HepG2 (cell line): ENCODE measurements around the gene C3orf22. TPM values are rescaled to one million over a fixed set of nuclear protein-coding genes. Genes with fewer than 3 reads are reported as not detected.

ENCODE experiments used
- HNRNPK ChIP-seq: fragments of 200-400 bp; formaldehyde crosslinking; IDR thresholded peaks from 2 replicates; pipeline ENCODE4 v1.6.1; 2018; ENCODE audit warnings: low read length, low read depth, moderate library complexity, mild to moderate bottlenecking; ENCODE audit not compliant: poor library complexity, severe bottlenecking
- IRX3 ChIP-seq: sonication (generic); formaldehyde crosslinking; IDR thresholded peaks from 2 replicates; pipeline ENCODE4 v1.8.1; 2023; ENCODE audit warnings: mild to moderate bottlenecking, low read depth, missing genetic modification reagents, borderline replicate concordance
- KDM3A ChIP-seq: IDR thresholded peaks from 2 replicates; pipeline ENCODE4 v1.6.1; 2018; ENCODE audit warnings: low read depth, missing compliant biosample characterization
- MAZ ChIP-seq, 2 experiments: sonication (generic) in 1 of 2; formaldehyde crosslinking in 1 of 2; IDR thresholded peaks; 2 replicates each; pipeline versions ENCODE4 v1.5.0 to v1.6.1; 2012 to 2020; ENCODE audit warnings: low read depth in 2 of 2, mild to moderate bottlenecking in 2 of 2, borderline replicate concordance in 1 of 2, improper control_type of control experiment in 1 of 2, low read length in 1 of 2, missing genetic modification reagents in 1 of 2, moderate library complexity in 1 of 2
- MBD4 ChIP-seq: IDR thresholded peaks from 2 replicates; pipeline ENCODE4 v1.6.1; 2012; ENCODE audit warnings: low read length, inconsistent platforms, borderline replicate concordance
- MIXL1 ChIP-seq: IDR thresholded peaks from 2 replicates; pipeline ENCODE4 v1.6.1; 2016
- NRL ChIP-seq: sonication (generic); formaldehyde crosslinking; IDR thresholded peaks from 2 replicates; pipeline ENCODE4 v1.5.0; 2020; ENCODE audit warnings: missing genetic modification reagents, mild to moderate bottlenecking, moderate library complexity, borderline replicate concordance
- RAD21 ChIP-seq: fragments of 450-650 bp; formaldehyde crosslinking; IDR thresholded peaks from 2 replicates; pipeline ENCODE4 v1.5.0; 2020; ENCODE audit warnings: mild to moderate bottlenecking
- RBAK ChIP-seq: sonication (generic); formaldehyde crosslinking; IDR thresholded peaks from 2 replicates; pipeline ENCODE4 v1.5.1; 2020; ENCODE audit warnings: mild to moderate bottlenecking, missing genetic modification reagents
- SNRNP70 ChIP-seq: fragments of 200-400 bp; formaldehyde crosslinking; IDR thresholded peaks from 2 replicates; pipeline ENCODE4 v1.6.1; 2017; ENCODE audit warnings: mild to moderate bottlenecking, low read depth, low read length, moderate library complexity
- STAT5B ChIP-seq: sonication (generic); formaldehyde crosslinking; IDR thresholded peaks from 2 replicates; pipeline ENCODE4 v1.4.0; 2020; ENCODE audit warnings: missing genetic modification reagents
- TCF7L2 ChIP-seq: IDR thresholded peaks from 2 replicates; pipeline ENCODE4 v1.6.1; 2011; ENCODE audit warnings: mild to moderate bottlenecking, low read depth, low read length, moderate library complexity
- TEAD2 ChIP-seq: sonication (generic); formaldehyde crosslinking; IDR thresholded peaks from 2 replicates; pipeline ENCODE4 v1.9.0; 2021; ENCODE audit warnings: missing genetic modification reagents
- ZBTB7B ChIP-seq: sonication (generic); formaldehyde crosslinking; IDR thresholded peaks from 2 replicates; pipeline ENCODE4 v1.4.0; 2020; ENCODE audit warnings: missing genetic modification reagents
- ZNF160 ChIP-seq: sonication (generic); formaldehyde crosslinking; IDR thresholded peaks from 2 replicates; pipeline ENCODE4 v1.8.0; 2022; ENCODE audit warnings: mild to moderate bottlenecking, inconsistent platforms, missing genetic modification reagents
- ZNF598 ChIP-seq: sonication (generic); formaldehyde crosslinking; IDR thresholded peaks from 2 replicates; pipeline ENCODE4 v1.5.1; 2020; ENCODE audit warnings: mild to moderate bottlenecking, missing genetic modification reagents, borderline replicate concordance
- ZNF776 ChIP-seq: sonication (generic); formaldehyde crosslinking; IDR thresholded peaks from 2 replicates; pipeline ENCODE4 v1.4.0; 2020; ENCODE audit warnings: mild to moderate bottlenecking, missing genetic modification reagents
- polyA plus RNA-seq, 8 experiments: library from polyadenylated mRNA; depleted of rRNA in 3 of 8; stranded (reverse) in 7 of 8; unstranded in 1 of 8; fragments of >200 nt; fragmentation: Illumina TruSeq in 4 of 8; extraction: Trizol in 4 of 8; gene quantifications; 2 replicates each; pipeline versions ENCODE4 v1.2.1 to v1.2.3, GENCODE V29; 2011 to 2016; ENCODE audit warnings: low read depth in 4 of 8, missing spikeins in 1 of 8, mixed read lengths in 1 of 8; ENCODE audit not compliant: insufficient read depth in 1 of 8
- total RNA-seq, 5 experiments: library from RNA; depleted of rRNA; stranded (reverse); fragments of >200 nt; fragmentation: Illumina TruSeq; extraction: Trizol; gene quantifications; 2 replicates each; pipeline ENCODE4 v1.2.3, GENCODE V29; 2016; ENCODE audit warnings: low read depth in 1 of 5
- TF ChIP-seq, protein P1 (sequence below): sonication (generic); formaldehyde crosslinking; IDR thresholded peaks from 2 replicates; pipeline ENCODE4 v1.5.0; 2020; ENCODE audit warnings: mild to moderate bottlenecking, missing genetic modification reagents
- TF ChIP-seq, protein P2 (sequence below): sonication (generic); formaldehyde crosslinking; IDR thresholded peaks from 2 replicates; pipeline ENCODE4 v1.8.0; 2022; ENCODE audit warnings: missing genetic modification reagents, mild to moderate bottlenecking, inconsistent platforms, borderline replicate concordance
- TF ChIP-seq, protein P3 (sequence below): sonication (generic); formaldehyde crosslinking; IDR thresholded peaks from 2 replicates; pipeline ENCODE4 v1.4.0; 2020; ENCODE audit warnings: low read depth, missing genetic modification reagents

Gene C3orf22
- total and polyA plus RNA-seq, 2 of the 13 experiments (the other 11 are each of a cell fraction or from before 2014, with no cell fraction given) = not detected

DNA sequence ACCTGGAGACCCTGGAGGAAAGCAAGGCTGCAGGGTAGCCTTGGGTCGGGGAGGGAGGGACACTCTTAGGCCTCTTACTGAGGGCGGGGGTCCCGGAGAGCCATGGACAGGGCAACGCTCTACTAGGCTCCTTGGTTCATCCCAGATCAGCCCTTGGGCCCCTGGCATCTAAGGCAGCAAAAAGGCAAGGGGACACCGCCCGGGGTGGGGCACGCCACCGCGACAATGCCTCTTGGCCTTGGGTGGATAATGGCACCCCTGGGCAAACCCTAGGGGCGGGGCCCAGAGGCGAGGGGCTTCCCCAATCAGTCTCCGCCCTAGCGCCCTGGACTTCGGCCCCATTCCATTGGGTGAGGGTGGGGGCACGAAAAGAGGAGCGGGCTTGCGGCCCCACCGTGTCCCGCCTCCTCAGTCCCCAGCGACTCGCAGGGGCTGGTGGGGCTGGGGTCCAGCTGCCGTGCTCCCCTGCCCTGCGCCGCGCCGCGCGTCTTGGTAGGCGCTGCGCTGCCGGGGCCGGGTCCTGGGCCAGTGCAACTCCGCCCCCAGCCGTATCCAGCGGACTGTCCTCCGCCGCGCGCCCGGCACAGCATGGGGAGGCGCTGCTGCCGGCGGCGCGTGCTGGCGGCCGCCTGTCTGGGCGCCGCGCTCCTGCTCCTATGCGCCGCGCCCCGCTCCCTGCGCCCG, 34.8 kb downstream of the C3orf22 start, which contains the start of gene CHST13 (continued):
- TF ChIP-seq, protein P1, sequence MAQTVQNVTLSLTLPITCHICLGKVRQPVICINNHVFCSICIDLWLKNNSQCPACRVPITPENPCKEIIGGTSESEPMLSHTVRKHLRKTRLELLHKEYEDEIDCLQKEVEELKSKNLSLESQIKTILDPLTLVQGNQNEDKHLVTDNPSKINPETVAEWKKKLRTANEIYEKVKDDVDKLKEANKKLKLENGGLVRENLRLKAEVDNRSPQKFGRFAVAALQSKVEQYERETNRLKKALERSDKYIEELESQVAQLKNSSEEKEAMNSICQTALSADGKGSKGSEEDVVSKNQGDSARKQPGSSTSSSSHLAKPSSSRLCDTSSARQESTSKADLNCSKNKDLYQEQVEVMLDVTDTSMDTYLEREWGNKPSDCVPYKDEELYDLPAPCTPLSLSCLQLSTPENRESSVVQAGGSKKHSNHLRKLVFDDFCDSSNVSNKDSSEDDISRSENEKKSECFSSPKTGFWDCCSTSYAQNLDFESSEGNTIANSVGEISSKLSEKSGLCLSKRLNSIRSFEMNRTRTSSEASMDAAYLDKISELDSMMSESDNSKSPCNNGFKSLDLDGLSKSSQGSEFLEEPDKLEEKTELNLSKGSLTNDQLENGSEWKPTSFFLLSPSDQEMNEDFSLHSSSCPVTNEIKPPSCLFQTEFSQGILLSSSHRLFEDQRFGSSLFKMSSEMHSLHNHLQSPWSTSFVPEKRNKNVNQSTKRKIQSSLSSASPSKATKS (CRISPR knock-in tag) = no peak
- TF ChIP-seq NRL (CRISPR knock-in tag) (0 out of 2 replicates have a peak, but pooled peaks have one; percentile 67), ZNF776 (CRISPR knock-in tag) (peak; percentile 60; the same call in 1 of the 2 replicates), STAT5B (CRISPR knock-in tag) (no peak), ZBTB7B (CRISPR knock-in tag) (peak; percentile 69), ZNF160 (CRISPR knock-in tag) (no peak), MBD4 (no peak), TCF7L2 (no peak), IRX3 (no peak), KDM3A (CRISPR knock-in tag) (peak; percentile 92), ZNF598 (CRISPR knock-in tag) (no peak), RAD21 (peak; percentile 72), RBAK (CRISPR knock-in tag) (no peak), SNRNP70 (no peak), MIXL1 (CRISPR knock-in tag) (0 out of 2 replicates have a peak, but pooled peaks have one; percentile 41), TEAD2 (CRISPR knock-in tag) (no peak), MAZ (IDR thresholded peaks at IDR 0.05; ENCODE audit: borderline replicate concordance, low read depth, low read length) (peak; percentile 98), MAZ (CRISPR knock-in tag; IDR thresholded peaks at IDR 0.05; ENCODE audit: low read depth) (peak; percentile 79; the same call in 1 of the 2 replicates), HNRNPK (peak; percentile 38)
- TF ChIP-seq, protein P2, sequence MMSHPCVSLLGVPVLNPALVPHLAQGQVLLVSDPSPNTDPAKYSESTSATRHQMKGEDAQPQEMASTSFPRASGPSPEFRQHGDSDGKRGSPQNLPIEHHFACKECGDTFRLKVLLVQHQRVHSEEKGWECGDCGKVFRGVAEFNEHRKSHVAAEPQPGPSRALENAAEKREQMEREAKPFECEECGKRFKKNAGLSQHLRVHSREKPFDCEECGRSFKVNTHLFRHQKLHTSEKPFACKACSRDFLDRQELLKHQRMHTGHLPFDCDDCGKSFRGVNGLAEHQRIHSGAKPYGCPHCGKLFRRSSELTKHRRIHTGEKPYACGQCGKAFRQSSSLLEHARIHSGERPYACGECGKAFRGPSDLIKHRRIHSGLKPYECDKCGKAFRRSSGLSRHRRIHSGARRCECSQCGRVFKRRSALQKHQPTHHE = peak; percentile 72; the same call in 1 of the 2 replicates
- TF ChIP-seq, protein P3, sequence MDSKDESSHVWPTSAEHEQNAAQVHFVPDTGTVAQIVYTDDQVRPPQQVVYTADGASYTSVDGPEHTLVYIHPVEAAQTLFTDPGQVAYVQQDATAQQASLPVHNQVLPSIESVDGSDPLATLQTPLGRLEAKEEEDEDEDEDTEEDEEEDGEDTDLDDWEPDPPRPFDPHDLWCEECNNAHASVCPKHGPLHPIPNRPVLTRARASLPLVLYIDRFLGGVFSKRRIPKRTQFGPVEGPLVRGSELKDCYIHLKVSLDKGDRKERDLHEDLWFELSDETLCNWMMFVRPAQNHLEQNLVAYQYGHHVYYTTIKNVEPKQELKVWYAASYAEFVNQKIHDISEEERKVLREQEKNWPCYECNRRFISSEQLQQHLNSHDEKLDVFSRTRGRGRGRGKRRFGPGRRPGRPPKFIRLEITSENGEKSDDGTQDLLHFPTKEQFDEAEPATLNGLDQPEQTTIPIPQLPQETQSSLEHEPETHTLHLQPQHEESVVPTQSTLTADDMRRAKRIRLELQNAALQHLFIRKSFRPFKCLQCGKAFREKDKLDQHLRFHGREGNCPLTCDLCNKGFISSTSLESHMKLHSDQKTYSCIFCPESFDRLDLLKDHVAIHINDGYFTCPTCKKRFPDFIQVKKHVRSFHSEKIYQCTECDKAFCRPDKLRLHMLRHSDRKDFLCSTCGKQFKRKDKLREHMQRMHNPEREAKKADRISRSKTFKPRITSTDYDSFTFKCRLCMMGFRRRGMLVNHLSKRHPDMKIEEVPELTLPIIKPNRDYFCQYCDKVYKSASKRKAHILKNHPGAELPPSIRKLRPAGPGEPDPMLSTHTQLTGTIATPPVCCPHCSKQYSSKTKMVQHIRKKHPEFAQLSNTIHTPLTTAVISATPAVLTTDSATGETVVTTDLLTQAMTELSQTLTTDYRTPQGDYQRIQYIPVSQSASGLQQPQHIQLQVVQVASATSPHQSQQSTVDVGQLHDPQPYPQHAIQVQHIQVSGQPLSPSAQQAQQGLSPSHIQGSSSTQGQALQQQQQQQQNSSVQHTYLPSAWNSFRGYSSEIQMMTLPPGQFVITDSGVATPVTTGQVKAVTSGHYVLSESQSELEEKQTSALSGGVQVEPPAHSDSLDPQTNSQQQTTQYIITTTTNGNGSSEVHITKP (CRISPR knock-in tag) = peak; percentile 52; the same call in 1 of the 2 replicates
